Left kidney (tissue), 2 donors: Measurements from ENCODE around the gene HDDC2. TPM values are rescaled to one million over a fixed set of nuclear protein-coding genes. Genes with fewer than 3 reads are reported as not detected.
"Not testable (repeated sequence)": the region's sequence is repeated elsewhere in the genome, so short reads cannot be mapped to it uniquely, and the experiment has no call there.

Experiments
- DNase-seq: peaks from one replicate; pipeline ENCODE4 v3.0.0-alpha.2; 2013
- polyA plus RNA-seq: library from polyadenylated mRNA; unstranded; fragments of 120-200 nt; gene quantifications from one replicate; pipeline ENCODE4 v1.2.1, GENCODE V29; 2013; ENCODE audit not compliant: insufficient read length

HDDC2 gene
- polyA plus RNA-seq, 1 donor = 110 TPM

DNA sequence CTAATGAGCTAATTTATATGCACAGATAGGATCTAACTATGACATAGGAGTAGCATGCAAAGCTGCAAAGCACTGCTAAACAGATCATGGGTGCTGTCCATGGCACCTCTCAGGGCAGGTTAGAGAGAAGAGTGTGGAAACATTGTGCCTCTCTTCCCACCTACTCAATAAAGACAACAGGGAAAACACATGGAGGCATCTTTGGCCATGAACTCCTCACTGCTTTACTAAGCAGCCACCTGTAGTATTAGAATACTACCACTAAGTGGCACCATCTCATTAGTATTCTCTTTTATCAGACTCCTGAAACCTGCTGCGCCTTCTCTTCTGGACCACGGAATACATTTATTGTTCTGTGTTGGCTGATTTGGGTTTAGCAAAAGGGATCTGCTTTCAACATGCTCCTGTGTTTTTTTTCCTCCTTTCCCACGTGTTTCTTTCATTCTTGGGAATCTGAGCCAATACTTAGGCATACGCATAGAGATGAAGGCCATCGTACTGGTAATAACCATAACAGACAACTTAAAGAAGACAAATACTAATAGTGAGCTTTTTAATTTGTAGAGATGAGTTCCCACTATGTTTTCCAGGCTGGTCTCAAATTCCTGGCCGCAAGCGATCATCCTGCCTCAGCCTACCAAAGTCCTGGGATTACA, 9.4 kb upstream of the HDDC2 start:
- peak; percentile 68 for DNase-seq

DNA sequence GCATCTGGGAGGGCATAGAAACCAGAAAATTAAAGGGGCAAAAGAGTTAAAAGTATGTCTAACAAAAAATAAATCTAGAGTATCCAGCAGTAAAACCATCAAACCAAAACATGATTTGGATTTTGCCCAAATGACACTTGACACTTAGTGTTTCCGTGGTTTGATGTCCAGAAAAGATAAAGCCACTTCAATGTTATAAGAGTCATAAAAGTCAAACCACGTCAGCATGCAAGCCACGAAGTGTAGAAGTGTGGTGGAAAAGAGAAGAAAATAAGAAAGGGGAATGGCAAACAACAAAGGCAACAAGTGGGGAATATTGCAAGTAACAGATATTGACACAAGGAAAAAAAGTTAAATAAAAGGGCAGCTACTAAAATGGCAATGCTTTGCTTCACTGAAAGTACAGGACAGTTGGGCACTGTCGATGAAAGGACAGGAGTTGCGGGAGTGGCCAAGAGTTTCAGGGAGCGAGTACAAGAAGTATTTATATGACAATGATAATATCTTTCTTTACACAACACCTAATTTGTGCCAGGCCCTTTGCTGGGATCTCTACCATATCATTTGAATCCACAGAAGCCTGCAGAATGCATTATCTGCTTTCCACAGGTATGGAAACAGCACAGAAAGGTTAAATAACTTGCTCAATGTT, 6.3 kb upstream of the HDDC2 start:
- no peak for DNase-seq

DNA sequence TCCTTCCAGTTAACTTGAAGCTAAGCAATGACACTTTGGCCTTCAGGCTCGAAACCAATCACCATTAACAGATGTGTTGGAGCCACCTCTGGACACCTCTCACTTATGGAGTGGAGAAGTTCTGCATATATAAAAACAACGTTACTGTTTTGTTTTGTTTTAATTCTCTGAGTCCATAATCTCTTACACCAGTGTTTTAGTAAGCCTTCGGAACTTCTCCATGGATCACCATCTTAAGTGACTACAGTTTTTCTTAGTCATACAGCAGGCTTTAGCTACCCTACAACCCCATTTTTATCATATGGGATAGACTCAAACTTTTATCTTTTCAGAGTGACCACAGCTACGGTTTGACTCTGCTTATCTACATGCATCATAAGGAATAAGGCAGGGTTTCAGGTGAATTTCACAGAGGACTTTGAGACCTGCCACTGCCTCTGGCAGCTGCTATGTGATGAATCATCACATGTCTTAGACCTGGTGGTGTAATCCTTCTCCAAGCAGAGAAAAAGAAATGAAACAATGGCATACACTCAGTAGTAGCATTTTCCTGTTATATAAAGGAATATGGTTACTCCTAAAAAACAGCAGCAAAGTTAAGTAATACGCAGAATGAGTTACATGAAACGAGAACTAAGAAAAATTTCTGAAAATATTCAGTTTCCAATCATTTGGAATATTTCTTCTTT, 5.5 kb upstream of the HDDC2 start:
- no peak for DNase-seq

DNA sequence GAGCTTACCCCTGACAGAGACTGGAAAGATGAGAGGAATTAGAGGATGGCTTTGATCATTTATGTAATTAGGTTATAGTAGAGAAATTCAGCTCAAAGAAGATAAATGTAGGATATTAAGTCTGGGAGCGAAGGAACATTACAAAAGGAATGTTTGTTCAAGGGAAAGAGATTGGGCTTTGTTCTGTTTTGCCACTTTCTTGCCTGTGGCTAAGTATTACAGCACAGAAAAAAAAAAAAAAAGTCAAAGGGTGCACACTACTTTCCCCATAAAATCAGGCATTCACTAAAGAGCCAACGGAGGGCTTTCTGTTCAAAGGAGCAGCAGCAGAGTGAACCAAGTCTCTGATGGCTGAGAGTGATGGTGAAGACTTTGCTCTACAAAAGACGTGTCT, 5.0 kb upstream of the HDDC2 start:
- DNase-seq = no peak

DNA sequence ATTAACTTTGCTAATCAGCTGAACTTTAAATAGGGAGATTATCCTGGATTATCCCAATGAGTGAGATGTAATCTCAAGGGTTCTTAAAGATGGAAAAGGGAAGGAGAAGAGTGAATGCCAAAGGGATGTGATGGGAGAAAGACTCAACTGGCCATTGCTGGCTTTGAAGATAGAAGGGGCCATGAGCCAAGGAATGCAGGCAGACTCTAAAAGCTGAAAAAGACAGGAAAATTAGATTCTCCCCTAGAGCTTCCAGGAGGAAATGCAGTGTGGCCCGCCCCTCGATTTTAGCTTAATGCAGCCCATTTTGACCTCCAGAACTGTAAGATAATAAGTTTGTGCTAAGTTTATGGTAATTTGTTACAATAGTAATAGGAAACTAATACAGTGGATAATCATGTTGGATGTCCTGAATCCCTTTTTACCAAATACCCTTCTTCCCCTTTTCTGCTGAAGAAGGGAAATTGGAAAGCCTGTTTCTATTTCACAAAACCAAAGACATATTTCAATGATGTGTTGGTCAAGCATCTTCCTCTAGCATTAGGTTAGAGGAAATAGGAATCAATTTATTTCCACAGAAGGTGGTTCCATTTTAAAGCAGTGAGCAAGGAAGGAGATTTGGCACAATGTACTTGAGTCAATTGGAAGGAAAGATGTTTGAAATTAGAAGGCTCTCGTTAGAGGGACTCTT, 3.3 kb upstream of the HDDC2 start:
- DNase-seq = no peak

DNA sequence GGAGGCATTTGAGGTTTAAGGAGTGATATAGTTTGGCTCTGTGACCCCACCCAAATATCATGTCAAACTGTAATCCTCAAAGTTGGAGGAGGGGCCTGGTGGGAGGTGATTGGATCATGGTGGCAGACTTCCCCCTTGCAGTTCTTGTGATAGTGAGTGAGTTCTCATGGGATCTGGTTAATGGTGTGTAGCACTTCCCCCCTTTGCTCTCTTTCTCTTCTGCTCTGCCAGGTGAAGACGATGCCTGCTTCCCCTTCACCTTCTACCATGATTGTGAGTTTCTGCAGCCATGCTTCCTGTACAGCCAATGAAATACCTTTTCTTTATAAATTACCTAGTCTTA, 1.7 kb upstream of the HDDC2 start:
- DNase-seq = no peak

DNA sequence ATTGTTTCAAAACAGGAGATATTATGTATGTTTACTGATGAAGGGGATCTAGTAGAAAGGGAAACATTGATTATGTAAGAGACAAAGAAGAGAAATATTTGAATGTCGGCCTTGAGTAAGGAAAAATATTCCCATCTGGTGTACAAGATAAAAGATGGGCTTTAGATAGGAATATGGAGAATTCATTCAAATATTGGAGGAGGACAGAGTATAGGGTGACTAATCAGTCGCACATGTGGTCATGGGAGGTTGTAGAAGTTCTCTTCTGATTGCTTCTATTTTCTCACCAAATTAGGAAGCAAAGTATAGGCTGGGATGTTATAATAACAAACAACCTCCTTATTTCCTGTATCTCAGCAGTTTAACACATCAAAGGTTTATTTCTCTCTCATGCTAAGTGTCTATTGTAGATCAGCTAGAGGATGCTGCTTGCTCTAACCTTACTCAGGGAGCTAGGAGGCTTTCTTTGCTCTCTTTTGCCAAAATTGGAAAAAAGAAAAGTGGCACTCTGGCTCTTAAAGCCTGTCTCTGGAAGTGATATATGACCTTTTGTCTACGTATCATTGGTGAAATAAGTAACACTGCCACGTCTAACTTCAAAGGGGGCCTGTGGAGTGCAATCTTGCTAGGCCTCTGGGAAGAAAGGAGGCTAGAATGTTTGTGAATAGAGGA, 1.2 kb upstream of the HDDC2 start:
- no peak for DNase-seq

DNA sequence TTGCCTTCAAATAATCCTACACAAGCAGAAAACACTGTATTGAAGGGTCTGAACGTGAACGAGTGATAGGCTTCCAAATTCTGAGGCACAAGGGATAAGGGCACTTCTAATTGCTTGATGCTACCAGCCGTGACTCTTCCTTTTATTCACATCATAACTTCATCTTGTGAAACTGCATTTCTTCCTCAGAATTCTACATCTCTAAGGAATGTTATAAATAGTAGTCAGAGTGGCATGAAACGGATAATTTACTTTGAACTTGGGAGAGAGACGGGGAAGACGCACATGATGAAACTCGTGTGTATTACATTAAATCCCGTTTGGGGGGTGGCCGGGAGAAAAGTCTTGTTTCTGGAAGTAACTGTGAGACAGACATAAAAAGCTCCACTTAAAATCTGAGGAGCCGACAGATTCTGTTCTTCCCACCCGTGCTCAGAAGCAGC, 754 bp downstream of the HDDC2 start:
- no peak for DNase-seq

DNA sequence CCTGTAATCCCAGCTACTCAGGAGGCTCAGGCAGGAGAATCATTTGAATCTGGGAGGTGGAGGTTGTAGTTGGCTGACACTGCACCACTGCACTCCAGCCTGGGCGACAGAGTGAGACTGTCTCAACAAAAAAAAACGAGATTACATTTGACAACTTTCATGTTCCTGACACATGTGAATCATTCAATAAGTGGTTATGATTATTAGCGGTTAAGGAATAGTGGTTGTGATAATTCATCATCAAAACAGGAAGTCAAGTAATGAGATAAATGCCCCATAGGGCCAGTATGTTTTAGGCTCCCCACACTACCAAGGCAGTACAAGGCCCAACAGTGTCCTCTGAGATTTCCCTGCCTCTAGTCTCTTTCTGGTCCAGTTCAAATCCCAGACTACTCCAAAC, 2.5 kb downstream of the HDDC2 start:
- no peak for DNase-seq

DNA sequence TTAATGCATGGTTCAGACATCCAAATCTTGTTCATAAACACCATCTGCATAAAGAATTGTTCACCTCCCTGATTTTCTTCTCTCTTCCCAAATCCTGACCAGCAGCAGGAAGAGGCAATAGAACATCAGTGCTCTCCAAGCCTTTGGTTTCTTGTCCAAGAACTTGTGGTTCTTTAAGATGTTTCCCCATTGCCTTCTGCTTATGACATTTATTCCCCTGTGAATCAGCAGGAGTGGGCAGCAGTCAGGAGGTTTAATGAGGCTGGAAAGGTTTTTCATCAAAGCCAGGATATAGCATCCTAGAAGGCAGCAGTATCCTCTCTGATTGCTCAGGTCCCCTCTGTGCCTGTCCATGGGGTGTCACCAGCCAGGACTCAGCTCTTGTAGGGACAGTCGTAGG, 5.3 kb downstream of the HDDC2 start:
- no peak for DNase-seq

DNA sequence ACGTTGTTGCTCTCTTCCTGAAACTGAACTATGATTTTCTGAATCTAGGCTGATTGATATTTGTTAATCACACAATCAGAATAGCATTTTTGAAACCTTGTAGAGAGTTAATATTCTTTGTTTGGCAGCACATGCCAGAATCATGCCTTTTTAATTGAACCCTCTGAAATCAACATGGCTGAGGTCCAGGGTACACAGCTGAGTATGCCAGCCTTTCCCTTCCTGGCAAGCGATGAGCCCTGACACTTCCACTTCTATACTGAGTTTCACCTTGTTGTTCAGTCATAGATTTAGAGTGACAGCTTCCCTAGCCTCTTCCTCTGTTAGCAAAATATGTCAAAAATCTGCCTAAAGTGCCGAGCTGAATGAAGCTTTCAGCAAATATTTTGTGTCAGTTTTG, 6.8 kb downstream of the HDDC2 start:
- DNase-seq = no peak

DNA sequence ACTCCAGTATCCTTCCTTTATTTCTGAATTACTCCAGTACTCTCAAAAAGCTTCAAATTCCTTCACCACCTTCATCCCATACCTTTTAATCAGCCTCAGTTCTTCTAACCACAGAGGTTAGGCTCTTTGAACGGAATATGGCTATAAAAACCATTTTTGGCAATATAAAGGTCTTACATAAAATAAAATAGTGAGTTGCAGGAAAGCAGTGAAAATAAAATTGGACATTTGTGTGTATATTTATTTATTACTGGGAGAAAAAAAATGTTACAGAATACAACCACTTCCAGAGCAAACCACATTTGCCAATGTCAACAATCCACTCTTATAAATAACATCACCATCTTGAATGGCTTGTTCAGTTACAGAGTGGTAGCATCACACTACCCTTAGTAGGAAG, 7.7 kb downstream of the HDDC2 start:
- no peak for DNase-seq

DNA sequence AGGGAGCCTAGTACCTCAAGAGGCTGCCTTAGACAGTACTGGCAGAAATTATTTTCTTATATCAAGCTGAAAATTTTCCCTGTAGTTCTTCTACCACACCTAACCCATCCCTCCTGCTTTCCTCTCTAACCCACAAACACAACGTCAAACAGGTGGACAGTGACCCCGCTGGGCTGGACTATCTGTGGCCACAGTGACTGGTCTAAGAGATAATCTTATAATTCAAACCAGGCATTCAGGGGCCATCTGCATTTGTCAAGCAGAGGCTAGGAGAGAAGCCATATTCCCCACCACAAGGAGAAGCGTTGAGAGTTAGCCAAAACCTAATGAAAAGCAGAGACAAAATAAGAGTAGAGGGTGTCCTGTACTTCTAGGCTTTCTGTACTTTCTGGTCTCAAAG, 8.2 kb downstream of the HDDC2 start:
- DNase-seq = no peak

DNA sequence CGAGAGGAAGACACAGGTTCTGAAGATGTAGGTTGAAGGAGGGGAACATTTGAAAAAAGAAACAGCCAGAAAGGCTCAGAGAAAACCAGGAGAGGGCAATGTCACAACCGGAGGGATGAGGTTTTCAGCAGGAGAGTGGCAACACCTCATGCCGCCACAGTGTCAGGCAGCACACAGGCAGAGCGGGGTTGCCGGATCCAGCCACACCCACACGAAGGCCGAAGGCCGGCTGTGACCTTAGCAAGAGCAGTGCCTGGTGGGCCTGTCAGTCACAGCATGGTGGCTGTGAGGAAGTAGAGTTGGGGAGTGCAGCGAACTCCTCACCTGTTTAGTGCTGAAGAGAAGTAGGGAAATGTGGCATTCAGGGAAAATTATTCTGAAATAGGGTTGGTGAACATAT, 14.0 kb downstream of the HDDC2 start:
- no peak for DNase-seq

DNA sequence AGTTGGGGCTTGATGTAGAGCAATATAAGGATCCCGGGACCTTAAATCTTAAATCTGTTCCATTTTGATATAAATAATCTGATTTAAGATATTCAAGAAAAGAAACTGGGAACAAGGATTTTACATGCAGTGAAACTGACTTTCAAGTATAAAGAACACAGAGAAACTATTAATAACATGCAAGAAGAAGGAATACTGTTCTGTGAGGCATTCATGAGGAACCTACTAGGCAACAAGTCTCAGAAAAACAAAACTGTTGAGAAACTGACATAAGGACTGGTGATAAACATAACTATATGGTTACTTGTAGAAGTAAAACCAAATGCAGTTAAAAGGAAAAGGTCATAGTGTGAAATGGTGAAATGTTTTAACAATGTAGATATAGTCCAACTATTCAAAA, 15.8 kb downstream of the HDDC2 start:
- DNase-seq = no peak

DNA sequence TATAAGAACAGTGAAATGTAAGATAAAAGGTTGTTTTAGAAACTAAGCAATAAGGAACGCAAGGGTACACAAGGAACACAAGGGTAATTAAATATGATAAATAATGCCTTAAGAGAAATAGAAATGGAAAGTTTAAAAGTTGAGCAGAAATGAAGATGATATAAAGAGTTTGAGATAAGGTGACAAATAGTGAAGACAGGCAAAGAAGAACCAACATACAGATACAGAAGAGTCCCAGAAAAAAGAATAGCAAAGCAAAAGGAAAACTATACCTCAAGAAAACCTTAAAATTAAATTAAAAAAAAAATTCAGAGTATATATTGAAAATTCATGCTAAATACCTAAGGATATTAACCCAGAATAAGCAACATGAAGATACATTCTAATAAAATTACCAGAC, 16.4 kb downstream of the HDDC2 start:
- no peak for DNase-seq

DNA sequence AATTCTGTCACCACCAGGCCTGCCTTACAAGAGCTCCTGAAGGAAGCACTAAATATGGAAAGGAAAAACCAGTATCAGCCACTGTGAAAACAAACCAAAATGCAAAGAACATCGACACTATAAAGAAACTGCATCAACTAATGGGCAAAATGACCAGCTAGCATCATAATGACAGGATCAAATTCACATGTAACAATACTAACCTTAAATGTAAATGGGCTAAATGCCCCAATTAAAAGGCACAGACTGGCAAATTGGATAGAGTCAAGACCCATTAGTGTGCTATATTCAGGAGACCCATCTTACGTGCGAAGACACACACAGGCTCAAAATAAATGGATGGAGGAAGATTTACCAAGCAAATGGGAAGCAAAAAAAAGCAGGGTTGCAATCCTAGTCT, 19.3 kb downstream of the HDDC2 start:
- DNase-seq = not testable (repeated sequence)

DNA sequence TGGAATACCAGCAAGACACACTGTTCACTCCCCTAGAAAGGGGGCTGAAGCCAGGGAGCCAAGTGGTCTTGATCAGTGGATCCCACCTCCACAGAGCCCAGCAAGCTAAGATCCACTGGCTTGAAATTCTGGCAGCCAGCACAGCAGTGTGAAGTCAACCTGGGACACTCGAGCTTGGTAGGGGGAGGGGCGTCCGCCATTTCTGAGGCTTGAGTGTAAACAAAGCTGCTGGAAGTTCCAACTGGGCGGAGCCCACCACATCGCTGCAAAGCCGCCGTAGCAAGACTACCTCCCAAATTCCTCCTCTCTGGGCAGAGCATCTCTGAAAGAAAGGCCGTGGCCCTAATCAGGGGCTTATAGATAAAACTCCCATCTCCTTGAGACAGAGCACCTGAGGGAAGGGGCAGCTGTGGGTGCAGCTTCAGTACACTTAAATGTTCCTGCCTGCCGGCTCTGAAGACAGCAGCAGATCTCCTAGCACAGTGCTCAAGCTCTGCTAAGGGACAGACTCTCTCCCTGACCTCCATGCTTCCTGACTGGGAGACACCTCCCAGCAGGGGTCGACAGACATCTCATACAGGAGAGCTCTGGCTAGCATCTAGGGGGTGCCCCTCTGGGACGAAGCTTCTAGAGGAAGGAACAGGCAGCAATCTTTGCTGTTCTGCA, 21.3 kb downstream of the HDDC2 start:
- not testable (repeated sequence) for DNase-seq

DNA sequence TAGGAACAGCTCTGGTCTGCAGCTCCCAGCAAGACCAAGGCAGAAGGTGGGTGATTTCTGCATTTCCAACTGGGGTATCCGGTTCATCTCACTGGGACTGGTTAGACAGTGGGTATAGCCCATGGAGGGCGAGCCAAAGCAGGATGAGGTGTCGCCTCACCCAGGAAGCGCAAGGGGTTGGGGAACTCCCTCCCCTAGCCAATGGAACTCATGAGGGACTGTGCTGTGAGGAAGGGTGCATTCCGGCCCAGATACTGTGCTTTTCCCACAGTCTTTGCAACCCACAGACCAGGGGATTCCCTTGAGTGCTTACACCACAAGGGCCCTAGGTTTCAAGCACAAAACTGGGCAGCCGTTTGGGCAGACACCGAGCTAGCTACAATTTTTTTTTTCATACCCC, 21.8 kb downstream of the HDDC2 start:
- no peak for DNase-seq

DNA sequence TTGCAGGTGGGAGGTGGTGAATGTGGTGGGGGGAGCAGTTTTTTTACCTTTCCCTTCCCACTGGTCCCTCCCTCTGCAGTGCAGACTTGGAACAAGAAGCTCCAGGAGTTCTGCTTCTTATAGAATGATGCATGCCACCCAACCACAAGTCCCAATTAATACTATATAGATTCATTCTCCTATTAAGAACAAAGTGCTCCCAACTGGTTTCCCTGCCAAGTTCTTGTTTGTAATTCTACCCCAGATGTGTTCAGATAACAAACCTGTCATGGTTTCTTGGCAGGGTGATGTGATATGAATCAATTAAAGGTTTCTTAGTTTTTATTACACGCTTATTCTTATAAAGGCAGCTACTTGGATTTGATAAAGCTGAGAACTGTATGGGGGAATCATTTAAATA, 23.9 kb downstream of the HDDC2 start:
- DNase-seq = no peak

DNA sequence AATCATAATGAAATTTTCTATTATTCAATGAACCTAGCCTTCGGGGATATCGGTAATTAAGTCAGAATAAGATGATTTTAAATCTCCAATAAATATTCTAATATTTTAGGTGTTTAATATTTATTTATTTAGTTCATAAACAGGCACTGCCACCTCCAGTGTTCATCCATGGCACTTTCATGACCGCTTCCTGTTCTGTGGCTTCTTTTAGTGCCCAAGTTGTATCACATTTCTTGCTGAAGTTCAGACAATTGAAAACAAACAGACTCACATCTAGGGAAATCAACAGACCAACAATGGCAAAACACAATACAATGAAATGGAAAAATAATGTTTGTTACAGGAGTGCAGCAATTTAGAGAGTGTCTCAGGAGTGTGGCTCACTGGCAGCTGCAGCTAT, 26.0 kb downstream of the HDDC2 start:
- no peak for DNase-seq

DNA sequence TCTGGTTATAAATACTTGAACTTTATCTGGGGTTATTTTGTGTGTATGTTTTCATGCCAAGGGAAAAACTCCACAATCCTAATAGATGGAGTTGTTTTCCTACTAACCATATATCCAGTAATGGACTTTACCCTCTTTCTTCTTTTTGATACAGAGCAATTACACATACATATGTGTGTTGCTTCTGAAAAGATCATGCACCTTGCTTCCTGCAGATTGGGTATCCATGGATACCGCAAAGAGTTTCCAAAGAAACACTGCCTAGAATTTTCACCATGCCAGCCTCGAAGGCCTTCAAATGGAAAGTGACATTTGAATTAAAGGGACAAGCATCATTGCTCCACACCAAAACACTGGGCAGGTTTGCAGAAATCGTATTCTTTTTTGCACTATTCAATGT, 26.8 kb downstream of the HDDC2 start:
- DNase-seq = no peak
